ENCODE measurements around the gene TMEM263.

DNA sequence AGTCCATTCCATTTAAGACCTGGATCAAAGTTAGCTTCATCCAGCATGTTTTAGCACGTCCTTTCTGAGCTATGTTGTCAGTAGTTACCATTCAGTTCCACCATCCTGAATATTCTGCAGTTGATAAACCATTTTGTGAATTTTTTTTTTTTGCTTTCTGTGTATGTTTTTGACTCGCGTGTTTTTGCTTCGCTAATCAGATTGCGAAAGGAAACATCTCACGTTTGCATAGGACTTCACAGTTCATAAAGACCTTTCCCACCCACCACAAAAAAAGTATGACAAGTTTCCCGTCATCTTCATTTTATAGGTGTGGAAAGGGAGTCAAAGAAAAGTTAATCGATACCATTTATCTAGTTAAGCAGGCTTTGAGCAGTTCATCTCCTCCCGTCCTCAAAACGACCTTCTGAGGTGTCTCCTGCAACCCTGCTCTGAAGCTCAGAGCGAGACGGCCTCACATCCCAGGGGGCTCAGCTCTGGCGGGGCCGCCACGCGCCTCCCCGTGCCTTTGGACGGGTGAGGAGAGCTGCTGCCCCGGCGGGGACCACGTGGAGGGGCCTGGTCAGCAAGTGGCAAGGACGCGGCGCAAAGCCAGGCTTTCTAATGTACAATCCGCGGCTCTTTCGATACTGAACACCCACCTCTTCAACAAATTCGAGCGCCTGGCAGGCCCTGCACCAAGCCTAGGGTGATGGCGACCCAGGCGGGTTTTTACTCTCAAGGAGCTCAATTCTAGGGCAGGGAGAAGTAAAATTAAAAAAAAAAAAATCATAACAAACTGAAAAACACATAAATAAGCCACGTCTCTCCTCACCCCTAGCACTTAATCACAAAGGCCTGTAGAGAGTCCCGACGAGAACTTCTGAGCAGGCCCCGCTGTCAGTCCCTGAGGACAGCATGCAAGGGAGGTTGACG is 988 bp upstream of the TMEM263 start:
- no peak for TF ChIP-seq POLR2A (IDR thresholded peaks at IDR 0.05)
- TF ChIP-seq, protein P1, sequence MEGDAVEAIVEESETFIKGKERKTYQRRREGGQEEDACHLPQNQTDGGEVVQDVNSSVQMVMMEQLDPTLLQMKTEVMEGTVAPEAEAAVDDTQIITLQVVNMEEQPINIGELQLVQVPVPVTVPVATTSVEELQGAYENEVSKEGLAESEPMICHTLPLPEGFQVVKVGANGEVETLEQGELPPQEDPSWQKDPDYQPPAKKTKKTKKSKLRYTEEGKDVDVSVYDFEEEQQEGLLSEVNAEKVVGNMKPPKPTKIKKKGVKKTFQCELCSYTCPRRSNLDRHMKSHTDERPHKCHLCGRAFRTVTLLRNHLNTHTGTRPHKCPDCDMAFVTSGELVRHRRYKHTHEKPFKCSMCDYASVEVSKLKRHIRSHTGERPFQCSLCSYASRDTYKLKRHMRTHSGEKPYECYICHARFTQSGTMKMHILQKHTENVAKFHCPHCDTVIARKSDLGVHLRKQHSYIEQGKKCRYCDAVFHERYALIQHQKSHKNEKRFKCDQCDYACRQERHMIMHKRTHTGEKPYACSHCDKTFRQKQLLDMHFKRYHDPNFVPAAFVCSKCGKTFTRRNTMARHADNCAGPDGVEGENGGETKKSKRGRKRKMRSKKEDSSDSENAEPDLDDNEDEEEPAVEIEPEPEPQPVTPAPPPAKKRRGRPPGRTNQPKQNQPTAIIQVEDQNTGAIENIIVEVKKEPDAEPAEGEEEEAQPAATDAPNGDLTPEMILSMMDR (IDR thresholded peaks at IDR 0.05): no peak
